Suprapubic skin (tissue), 4 donors: ENCODE results near the gene HEPN1. TPM values are rescaled to one million over a fixed set of nuclear protein-coding genes. Genes with fewer than 3 reads are reported as not detected.

Source experiments
- DNase-seq, 2 donors: peaks; one replicate each; pipeline ENCODE4 v3.0.0-alpha.2; 2019; ENCODE audit warnings: low spot score in 2 of 2
- H3K27ac ChIP-seq: fragments of 200-600 bp; sonication (generic); one replicate; pipeline ENCODE4 v1.5.1; 2019
- H3K27me3 ChIP-seq: fragments of 200-600 bp; sonication (generic); one replicate; pipeline ENCODE4 v1.5.1; 2019
- H3K36me3 ChIP-seq: fragments of 200-600 bp; sonication (generic); one replicate; pipeline ENCODE4 v1.5.1; 2019
- H3K4me1 ChIP-seq: fragments of 200-600 bp; sonication (generic); one replicate; pipeline ENCODE4 v1.5.1; 2019
- H3K4me3 ChIP-seq: fragments of 200-600 bp; sonication (generic); one replicate; pipeline ENCODE4 v1.5.1; 2019; ENCODE audit warnings: mild to moderate bottlenecking
- H3K9me3 ChIP-seq: fragments of 200-600 bp; sonication (generic); one replicate; pipeline ENCODE4 v1.5.1; 2019
- CTCF ChIP-seq, 2 donors: fragments of 200-600 bp in 1 of 2; fragments of 450-650 bp in 1 of 2; sonication (generic) in 1 of 2; IDR thresholded peaks; one replicate each; pipeline ENCODE4 v1.5.1; 2016 to 2019; ENCODE audit warnings: antibody characterized with exemption in 2 of 2, mild to moderate bottlenecking in 1 of 2, moderate library complexity in 1 of 2
- EP300 ChIP-seq: sonication (generic); formaldehyde crosslinking; IDR thresholded peaks from one replicate; pipeline ENCODE4 v1.6.1; 2017; ENCODE audit warnings: antibody characterized with exemption
- POLR2A ChIP-seq, 2 donors: fragments of 450-650 bp; IDR thresholded peaks; one replicate each; pipeline ENCODE4 v1.6.1; 2017; ENCODE audit warnings: antibody characterized with exemption in 2 of 2, mild to moderate bottlenecking in 2 of 2, moderate library complexity in 2 of 2
- POLR2AphosphoS5 ChIP-seq, 3 donors: sonication (generic); formaldehyde crosslinking; IDR thresholded peaks; one replicate each; pipeline ENCODE4 v1.6.1; 2017; ENCODE audit warnings: antibody characterized with exemption in 3 of 3
- WGBS: methylation state at CpG from one replicate; pipeline ENCODE4 v1.1.5; 2018; 5-methylcytosine and 5-hydroxymethylcytosine counted together
- total RNA-seq, 4 donors: library from RNA; depleted of rRNA; stranded (reverse); fragments of >200 nt; gene quantifications; one replicate each; pipeline ENCODE4 v1.1.0, GENCODE V29; 2016

The HEPN1 gene
- total RNA-seq, 4 donors from 2014 or later, result not detected

- 87% methylated on average over 9 of the region's 16 CpGs for WGBS
- peaks cover 10% of the 10 kb centered on the region for H3K27me3 ChIP-seq
- peak in 1 of 2 donors; percentile 73 for DNase-seq
- peaks cover 19% of the 10 kb centered on the region for H3K4me1 ChIP-seq
- no peaks in the 10 kb centered on the region for H3K36me3 ChIP-seq
- no peak overlapping the region for H3K27ac ChIP-seq
- TF ChIP-seq POLR2AphosphoS5 (IDR thresholded peaks at IDR 0.05) (no peak), EP300 (no peak), CTCF (IDR thresholded peaks at IDR 0.05) (no peak)
- H3K4me3 ChIP-seq, result no peak overlapping the region
- H3K9me3 ChIP-seq, result no peaks in the 10 kb centered on the region
Measured at GRCh38 chr11:124879493-124880289, 39.4 kb upstream of the HEPN1 start.

- H3K4me3 ChIP-seq, result no peak overlapping the region
- H3K27me3 ChIP-seq, result peaks cover 9% of the 10 kb centered on the region
- no peaks in the 10 kb centered on the region for H3K9me3 ChIP-seq
- no peaks in the 10 kb centered on the region for H3K36me3 ChIP-seq
- TF ChIP-seq POLR2A (IDR thresholded peaks at IDR 0.05) (no peak), POLR2AphosphoS5 (IDR thresholded peaks at IDR 0.05) (no peak), EP300 (no peak), CTCF (IDR thresholded peaks at IDR 0.05) (no peak)
- WGBS, result 69% methylated on average over 7 of the region's 10 CpGs
- DNase-seq, result peak in 1 of 2 donors; percentile 69
- peaks cover 19% of the 10 kb centered on the region for H3K4me1 ChIP-seq
- no peak overlapping the region for H3K27ac ChIP-seq
Measured at GRCh38 chr11:124880290-124880611, 38.8 kb upstream of the HEPN1 start.

- Histone ChIP-seq H3K4me1 (peaks cover 14% of the 10 kb centered on the region), H3K9me3 (no peaks in the 10 kb centered on the region), H3K36me3 (no peaks in the 10 kb centered on the region), H3K4me3 (no peak overlapping the region), H3K27ac (no peak overlapping the region), H3K27me3 (peaks cover 1% of the 10 kb centered on the region)
- DNase-seq, result peak in 1 of 2 donors; percentile 7
- no peak for TF ChIP-seq EP300
- TF ChIP-seq CTCF (IDR thresholded peaks at IDR 0.05), result no peak
- 74% methylated on average over 3 of the region's 3 CpGs for WGBS
Measured at GRCh38 chr11:124880958-124881357, 38.1 kb upstream of the HEPN1 start.

GRCh38 chr11:124882339-124883071 is 36.5 kb upstream of the HEPN1 start:
- 65% methylated on average over 10 of the region's 11 CpGs for WGBS
- peaks cover 2% of the 10 kb centered on the region for H3K4me1 ChIP-seq
- H3K36me3 ChIP-seq, result no peaks in the 10 kb centered on the region
- no peaks in the 10 kb centered on the region for H3K9me3 ChIP-seq
- H3K4me3 ChIP-seq, result no peak overlapping the region
- no peak overlapping the region for H3K27ac ChIP-seq
- TF ChIP-seq CTCF (IDR thresholded peaks at IDR 0.05) (no peak), POLR2A (IDR thresholded peaks at IDR 0.05) (no peak), EP300 (no peak), POLR2AphosphoS5 (IDR thresholded peaks at IDR 0.05) (no peak)
- no peaks in the 10 kb centered on the region for H3K27me3 ChIP-seq
- peak in 1 of 2 donors; percentile 67 for DNase-seq

GRCh38 chr11:124884340-124884739 is 34.7 kb upstream of the HEPN1 start:
- no peaks in the 10 kb centered on the region for H3K9me3 ChIP-seq
- DNase-seq, result no peak
- H3K27ac ChIP-seq, result no peak overlapping the region
- TF ChIP-seq POLR2A (IDR thresholded peaks at IDR 0.05) (no peak), CTCF (IDR thresholded peaks at IDR 0.05) (no peak), POLR2AphosphoS5 (IDR thresholded peaks at IDR 0.05) (no peak), EP300 (no peak)
- no peaks in the 10 kb centered on the region for H3K36me3 ChIP-seq
- peaks cover 11% of the 10 kb centered on the region for H3K4me1 ChIP-seq
- no peak overlapping the region for H3K4me3 ChIP-seq
- WGBS, result 75% methylated on average over 1 of the region's 1 CpG
- no peaks in the 10 kb centered on the region for H3K27me3 ChIP-seq
